Skin of body (tissue), 2 donors: Measurements from ENCODE around the gene NCOA6. TPM values are rescaled to one million over a fixed set of nuclear protein-coding genes. Genes with fewer than 3 reads are reported as not detected.
"Not testable (repeated sequence)": the region's sequence is repeated elsewhere in the genome, so short reads cannot be mapped to it uniquely, and the experiment has no call there.

Experiments
- DNase-seq: peaks from one replicate; lab custom pipeline; 2025; lab: John Stamatoyannopoulos, UW
- total RNA-seq: library from RNA; depleted of rRNA; stranded (reverse); fragments of >200 nt; gene quantifications from one replicate; pipeline ENCODE4 v1.2.3, GENCODE V29; 2014

The NCOA6 gene
- total RNA-seq, 1 donor from 2014 or later, result 14.5 TPM

- DNase-seq, result no peak
Observed at GRCh38 chr20:34829191-34829590, 3.7 kb upstream of the NCOA6 start.

GRCh38 chr20:34824806-34825529 lies 483 bp downstream of the NCOA6 start:
- peak; percentile 16 for DNase-seq

- no peak for DNase-seq
Observed at GRCh38 chr20:34824452-34824805, 1.0 kb downstream of the NCOA6 start.

- DNase-seq, result no peak
Observed at GRCh38 chr20:34824026-34824425, 1.4 kb downstream of the NCOA6 start.

GRCh38 chr20:34820805-34821578 lies 4.5 kb downstream of the NCOA6 start:
- no peak for DNase-seq

GRCh38 chr20:34817801-34818200 lies 7.7 kb downstream of the NCOA6 start:
- no peak for DNase-seq

- no peak for DNase-seq
Observed at GRCh38 chr20:34817072-34817471, 8.4 kb downstream of the NCOA6 start.

- no peak for DNase-seq
Observed at GRCh38 chr20:34815636-34816035, 9.8 kb downstream of the NCOA6 start.

GRCh38 chr20:34808583-34808982 lies 16.9 kb downstream of the NCOA6 start:
- DNase-seq, result no peak

GRCh38 chr20:34807944-34808465 lies 17.4 kb downstream of the NCOA6 start:
- not testable (repeated sequence) for DNase-seq

- DNase-seq, result no peak
Observed at GRCh38 chr20:34806255-34806654, 19.2 kb downstream of the NCOA6 start.

GRCh38 chr20:34798871-34799270 lies 26.6 kb downstream of the NCOA6 start:
- DNase-seq, result no peak

- no peak for DNase-seq
Observed at GRCh38 chr20:34798328-34798727, 27.1 kb downstream of the NCOA6 start.

- DNase-seq, result no peak
Observed at GRCh38 chr20:34797012-34797995, 28.1 kb downstream of the NCOA6 start.

GRCh38 chr20:34794006-34794585 lies 31.4 kb downstream of the NCOA6 start:
- DNase-seq, result no peak

- DNase-seq, result no peak
Observed at GRCh38 chr20:34792687-34793363, 32.6 kb downstream of the NCOA6 start.

GRCh38 chr20:34791289-34792020 lies 34.0 kb downstream of the NCOA6 start:
- DNase-seq, result no peak

- DNase-seq, result no peak
Observed at GRCh38 chr20:34781220-34781619, 44.2 kb downstream of the NCOA6 start.

GRCh38 chr20:34780291-34780690 lies 45.2 kb downstream of the NCOA6 start:
- DNase-seq, result not testable (repeated sequence)

GRCh38 chr20:34776177-34776576 lies 49.3 kb downstream of the NCOA6 start:
- no peak for DNase-seq
